SHP77 treated with DMSO at 0.1 percent for 48 hours (cell line): ENCODE measurements around the gene MRPL41.
"Not testable (repeated sequence)": the region's sequence is repeated elsewhere in the genome, so short reads cannot be mapped to it uniquely, and the experiment has no call there.

Experiments used
- DNase-seq: peaks from one replicate; lab custom pipeline; 2025; lab: John Stamatoyannopoulos, UW

Gene MRPL41

GRCh38 chr9:137583957-137584356 lies 32.3 kb downstream of the MRPL41 start:
- DNase-seq = no peak

DNA sequence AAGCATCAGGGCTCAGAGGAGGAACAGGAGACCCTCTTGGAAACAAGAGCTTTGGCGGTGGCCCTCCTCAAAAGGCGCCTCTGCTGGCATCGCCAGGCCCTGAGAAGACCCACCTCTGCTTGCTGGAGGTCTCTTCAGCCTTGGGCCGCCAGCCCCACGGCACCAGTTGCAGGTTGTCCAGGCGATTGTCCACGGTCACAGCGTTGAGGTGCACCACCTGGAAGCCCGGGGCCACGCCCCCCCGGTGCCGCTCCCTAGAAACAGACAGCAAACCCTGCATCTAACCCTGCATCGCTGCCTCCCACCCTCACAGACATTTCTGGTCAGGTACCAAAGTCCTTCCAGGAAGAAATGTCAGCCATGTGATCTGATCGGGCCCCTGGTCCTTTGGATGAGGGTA lies 35.2 kb downstream of the MRPL41 start:
- DNase-seq = no peak

DNA sequence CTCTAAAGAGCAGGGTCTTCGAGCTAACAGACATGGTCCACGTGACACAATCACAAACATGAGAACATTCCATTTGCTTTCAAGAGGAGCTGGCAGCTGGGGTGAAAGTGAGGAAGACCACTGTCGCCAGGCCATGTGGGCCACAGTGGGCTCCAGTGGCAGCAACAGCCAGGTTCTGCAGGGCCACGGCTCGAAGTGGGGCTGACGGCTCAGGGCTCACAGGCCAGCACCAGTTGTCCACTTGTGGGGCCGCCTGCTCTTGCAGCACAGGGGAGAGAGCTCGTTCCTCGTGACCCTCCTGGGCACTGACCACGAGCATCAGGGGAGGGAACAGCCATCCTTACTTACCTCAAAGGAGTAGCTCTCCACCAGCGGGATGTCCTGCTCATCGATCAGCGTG lies 36.6 kb downstream of the MRPL41 start:
- DNase-seq = no peak

DNA sequence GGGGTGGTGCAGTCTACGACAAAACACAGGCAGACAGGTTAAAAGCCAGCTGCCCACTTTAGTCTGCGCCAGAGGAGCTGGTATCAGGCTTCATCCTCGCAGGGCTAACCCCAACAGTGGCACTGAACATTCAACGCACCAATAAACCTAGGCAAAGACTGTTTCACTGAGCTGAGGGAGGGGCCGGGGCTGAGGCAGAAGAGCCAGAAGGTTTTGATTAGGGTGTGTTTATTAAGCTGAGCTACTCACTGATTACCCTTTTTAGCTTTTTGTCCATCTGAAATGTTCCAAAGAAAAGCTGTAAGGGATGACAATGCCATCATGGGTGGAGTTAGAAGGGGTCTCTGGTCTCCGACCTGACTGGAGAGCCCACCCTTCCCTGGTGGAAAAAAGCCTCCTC lies 37.2 kb downstream of the MRPL41 start:
- DNase-seq = no peak

GRCh38 chr9:137589441-137590122 lies 37.9 kb downstream of the MRPL41 start:
- no peak for DNase-seq

DNA sequence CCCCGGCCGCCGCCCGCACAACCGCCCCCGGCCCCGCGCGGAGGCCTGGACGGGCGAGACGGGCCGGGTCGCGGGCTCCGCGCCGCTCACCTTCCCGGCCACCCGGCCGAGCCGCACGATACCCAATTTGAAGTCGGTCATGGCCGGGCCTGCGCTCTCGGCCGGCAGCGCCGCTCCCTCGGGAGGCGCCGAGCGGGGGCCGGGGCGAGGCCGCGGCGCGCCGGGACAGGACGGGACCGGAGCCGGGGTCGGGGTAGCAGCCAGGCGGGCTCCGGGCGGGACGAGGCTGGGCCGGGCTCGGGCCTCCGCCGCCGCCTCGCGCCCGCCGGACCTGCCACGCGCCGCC lies 38.4 kb downstream of the MRPL41 start:
- no peak for DNase-seq

DNA sequence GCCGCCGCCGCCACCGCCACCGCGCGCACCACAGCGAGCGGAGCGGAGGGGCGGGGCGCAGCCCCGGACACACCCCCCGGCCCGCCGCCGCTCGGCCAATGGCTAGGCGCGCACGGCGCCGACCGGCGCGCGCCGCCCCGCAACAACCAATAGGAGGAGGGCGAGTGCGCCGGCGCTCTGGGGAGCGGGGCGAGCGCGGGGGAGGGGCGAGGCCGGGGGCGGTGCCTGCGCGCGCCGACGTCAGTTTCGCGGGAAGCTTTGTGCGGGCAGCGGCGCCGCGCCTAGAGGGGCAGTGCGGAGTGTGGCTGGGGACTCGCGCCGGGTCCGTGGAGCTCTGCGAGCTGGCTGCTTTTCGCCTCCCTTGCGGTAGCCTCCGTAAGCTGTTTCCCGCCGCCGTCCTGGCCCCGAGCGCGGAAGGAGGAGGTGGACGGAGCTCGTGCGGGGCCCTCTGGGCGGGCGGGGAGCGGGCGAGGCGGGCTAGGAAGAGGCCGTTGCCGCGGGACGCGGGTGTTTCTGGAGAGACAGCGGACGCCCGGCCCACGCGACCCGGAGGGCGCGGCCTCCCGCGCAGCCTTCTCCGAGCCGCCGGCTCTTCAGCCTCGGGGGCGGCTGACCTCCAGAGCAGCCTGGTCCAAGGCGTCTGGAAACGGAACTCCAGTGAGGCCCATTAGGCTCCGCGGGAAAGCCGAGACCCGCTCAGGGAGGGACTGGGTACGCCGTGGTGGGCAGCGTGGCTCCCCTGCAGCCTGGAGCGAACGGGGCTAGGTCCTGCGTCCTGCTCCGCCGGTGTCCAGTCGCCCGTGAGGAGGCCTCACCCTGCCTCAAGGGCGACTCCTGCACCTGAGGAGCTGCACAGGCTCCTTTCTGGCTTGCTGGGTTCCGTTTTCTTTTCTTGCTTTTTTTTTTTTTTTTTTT lies 39.0 kb downstream of the MRPL41 start, which contains the start of gene ZMYND19:
Gene ZMYND19 (minus strand): TSS at position 44 of the 915 bp plus-strand sequence. CDS start 249 bp downstream, outside the sequence.
- peak; percentile 47 for DNase-seq

GRCh38 chr9:137592767-137593166 lies 41.1 kb downstream of the MRPL41 start:
- DNase-seq = no peak

DNA sequence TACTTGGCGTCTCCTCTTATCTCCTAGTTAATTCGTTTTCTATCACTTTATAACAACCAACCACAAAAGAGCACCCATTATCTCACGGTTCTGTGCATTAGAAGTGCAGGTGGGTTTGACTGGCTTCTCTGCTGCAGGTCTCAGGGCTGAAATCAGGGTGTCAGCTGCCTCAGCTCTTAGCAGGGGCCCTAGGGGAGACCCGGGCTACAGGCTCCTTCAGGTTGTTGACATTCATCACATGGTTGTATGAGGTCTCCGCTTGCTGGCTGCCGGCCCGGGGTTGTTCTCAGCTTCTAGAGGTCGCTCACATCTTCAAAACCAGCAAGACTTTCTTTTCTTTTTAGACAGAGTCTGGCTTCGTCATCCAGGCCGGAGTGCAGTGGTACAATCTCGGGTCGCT lies 41.5 kb downstream of the MRPL41 start:
- no peak for DNase-seq

- DNase-seq = not testable (repeated sequence)
These were observed 44.9 kb downstream of the MRPL41 start for GRCh38 chr9:137596577-137596976.

- no peak for DNase-seq
These were observed 47.3 kb downstream of the MRPL41 start for GRCh38 chr9:137598943-137599342.
